ENCODE measurements around the gene TCF20.

The TCF20 gene

DNA sequence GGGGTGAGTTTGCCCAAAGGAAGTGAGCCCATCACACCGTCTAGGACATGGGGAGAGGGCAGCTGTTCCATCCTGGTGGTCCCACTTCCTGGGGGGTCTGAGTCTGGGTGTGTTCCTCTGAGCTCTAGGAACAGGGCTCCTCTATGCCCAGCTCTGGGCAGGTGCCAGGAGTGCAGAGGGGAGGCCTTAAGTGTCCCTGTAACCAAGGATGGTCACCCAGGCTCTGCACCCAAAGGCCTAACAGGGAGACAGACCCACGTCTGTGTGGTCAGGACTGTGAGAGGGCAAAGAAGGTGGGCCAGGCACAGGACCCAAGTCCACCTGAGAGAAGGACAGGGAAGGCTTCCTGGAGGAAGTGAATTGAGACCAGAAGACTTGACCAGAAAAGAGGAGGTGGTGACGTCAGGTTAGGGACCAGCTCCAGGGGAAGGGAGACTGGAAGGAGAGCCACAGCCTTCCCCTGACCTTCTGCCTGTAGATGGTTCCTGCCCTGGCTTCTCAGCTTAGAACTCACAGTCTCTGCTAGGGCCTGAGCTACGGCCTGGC is 11.3 kb upstream of the TCF20 start:
- TF ChIP-seq POLR2AphosphoS5 (IDR thresholded peaks at IDR 0.05; ENCODE audit: borderline replicate concordance, low read depth, low read length) (no peak), FOXP2 (optimal IDR thresholded peaks at IDR 0.05; ENCODE audit: control extremely low read depth, extremely low read length, insufficient read depth) (no peak), EZH2 (IDR thresholded peaks at IDR 0.05) (no peak)
- Histone ChIP-seq H3K9me3 (ENCODE audit: low read depth, low read length) (no peaks in the 10 kb centered on the region), H3K36me3 (ENCODE audit: insufficient read depth, low read length) (no peaks in the 10 kb centered on the region), H3K4me3 (no peak overlapping the region), H3K9ac (ENCODE audit: insufficient read length) (no peak overlapping the region), H3K27ac (no peak overlapping the region)
- no peak for DNase-seq (ENCODE audit: low read depth, low spot score)

DNA sequence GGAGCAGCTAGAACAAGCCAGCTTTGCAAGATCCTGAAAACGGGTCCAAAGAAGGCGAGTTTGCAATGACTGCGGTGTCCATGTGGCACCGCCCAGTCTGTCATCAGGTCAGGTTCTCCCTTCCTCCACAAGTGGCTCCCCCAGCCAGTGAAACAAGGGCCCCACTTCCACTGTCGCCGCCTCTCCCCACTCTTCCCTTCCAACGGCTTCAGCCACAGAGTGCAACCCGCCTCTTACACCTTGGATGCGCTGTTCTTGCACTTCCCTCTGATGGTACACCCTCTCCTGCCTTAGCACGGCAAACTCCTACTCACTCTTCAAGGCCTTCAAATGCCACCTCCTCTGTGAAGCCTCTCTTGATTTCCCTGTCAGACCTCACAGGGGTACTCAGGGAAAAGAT is 10.8 kb upstream of the TCF20 start:
- no peaks in the 10 kb centered on the region for H3K9me3 ChIP-seq (ENCODE audit: low read depth, low read length)
- no peak overlapping the region for H3K4me3 ChIP-seq
- H3K36me3 ChIP-seq (ENCODE audit: insufficient read depth, low read length): no peaks in the 10 kb centered on the region
- no peak for DNase-seq (ENCODE audit: low read depth, low spot score)
- H3K9ac ChIP-seq (ENCODE audit: insufficient read length): no peak overlapping the region
- no peak overlapping the region for H3K27ac ChIP-seq
- TF ChIP-seq FOXP2 (optimal IDR thresholded peaks at IDR 0.05; ENCODE audit: control extremely low read depth, extremely low read length, insufficient read depth): no peak
- TF ChIP-seq EZH2 (IDR thresholded peaks at IDR 0.05): no peak
- TF ChIP-seq POLR2AphosphoS5 (IDR thresholded peaks at IDR 0.05; ENCODE audit: borderline replicate concordance, low read depth, low read length): no peak

GRCh38 chr22:42280836-42281235 is 10.4 kb upstream of the TCF20 start:
- no peak overlapping the region for H3K27ac ChIP-seq
- no peak for TF ChIP-seq FOXP2 (optimal IDR thresholded peaks at IDR 0.05; ENCODE audit: control extremely low read depth, extremely low read length, insufficient read depth)
- no peak for TF ChIP-seq POLR2AphosphoS5 (IDR thresholded peaks at IDR 0.05; ENCODE audit: borderline replicate concordance, low read depth, low read length)
- TF ChIP-seq EZH2 (IDR thresholded peaks at IDR 0.05): no peak

DNA sequence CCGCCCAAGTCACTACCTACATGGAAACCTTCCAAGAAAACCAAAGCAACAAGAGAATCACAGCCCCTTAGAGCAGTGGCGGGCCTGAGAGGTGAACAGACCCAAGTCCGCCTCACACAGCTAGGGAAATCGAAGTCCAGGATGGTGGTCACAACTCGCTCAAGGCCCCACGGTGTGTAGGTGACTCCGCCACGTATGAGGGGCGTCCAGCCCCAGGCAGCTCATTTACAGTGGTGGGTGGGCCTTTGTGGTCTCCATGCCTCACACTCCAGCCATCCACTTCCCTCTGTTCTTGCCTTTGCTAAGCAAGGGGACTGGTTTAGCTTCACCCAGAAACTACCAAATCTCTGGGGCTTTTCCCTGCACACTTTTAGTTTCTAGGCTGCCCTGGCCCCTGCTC is 9.7 kb upstream of the TCF20 start:
- Histone ChIP-seq H3K27ac (no peak overlapping the region), H3K9ac (ENCODE audit: insufficient read length) (no peak overlapping the region), H3K9me3 (ENCODE audit: low read depth, low read length) (no peaks in the 10 kb centered on the region), H3K4me3 (no peak overlapping the region), H3K36me3 (ENCODE audit: insufficient read depth, low read length) (no peaks in the 10 kb centered on the region)
- no peak for DNase-seq (ENCODE audit: low read depth, low spot score)
- TF ChIP-seq EZH2 (IDR thresholded peaks at IDR 0.05) (no peak), FOXP2 (optimal IDR thresholded peaks at IDR 0.05; ENCODE audit: control extremely low read depth, extremely low read length, insufficient read depth) (no peak), POLR2AphosphoS5 (IDR thresholded peaks at IDR 0.05; ENCODE audit: borderline replicate concordance, low read depth, low read length) (no peak)

More at GRCh38 chr22:42280836-42281235, 10.4 kb upstream of the TCF20 start:
- H3K9me3 ChIP-seq (ENCODE audit: low read depth, low read length): no peaks in the 10 kb centered on the region
- no peaks in the 10 kb centered on the region for H3K36me3 ChIP-seq (ENCODE audit: insufficient read depth, low read length)
- DNase-seq (ENCODE audit: low read depth, low spot score): no peak
- H3K9ac ChIP-seq (ENCODE audit: insufficient read length): no peak overlapping the region
- no peak overlapping the region for H3K4me3 ChIP-seq

GRCh38 chr22:42279425-42280020 is 9.1 kb upstream of the TCF20 start:
- no peak for DNase-seq (ENCODE audit: low read depth, low spot score)
- Histone ChIP-seq H3K36me3 (ENCODE audit: insufficient read depth, low read length) (no peaks in the 10 kb centered on the region), H3K9ac (ENCODE audit: insufficient read length) (no peak overlapping the region), H3K4me3 (no peak overlapping the region), H3K27ac (no peak overlapping the region), H3K9me3 (ENCODE audit: low read depth, low read length) (no peaks in the 10 kb centered on the region)
- TF ChIP-seq FOXP2 (optimal IDR thresholded peaks at IDR 0.05; ENCODE audit: control extremely low read depth, extremely low read length, insufficient read depth): no peak
- TF ChIP-seq POLR2AphosphoS5 (IDR thresholded peaks at IDR 0.05; ENCODE audit: borderline replicate concordance, low read depth, low read length): no peak
- no peak for TF ChIP-seq EZH2 (IDR thresholded peaks at IDR 0.05)

DNA sequence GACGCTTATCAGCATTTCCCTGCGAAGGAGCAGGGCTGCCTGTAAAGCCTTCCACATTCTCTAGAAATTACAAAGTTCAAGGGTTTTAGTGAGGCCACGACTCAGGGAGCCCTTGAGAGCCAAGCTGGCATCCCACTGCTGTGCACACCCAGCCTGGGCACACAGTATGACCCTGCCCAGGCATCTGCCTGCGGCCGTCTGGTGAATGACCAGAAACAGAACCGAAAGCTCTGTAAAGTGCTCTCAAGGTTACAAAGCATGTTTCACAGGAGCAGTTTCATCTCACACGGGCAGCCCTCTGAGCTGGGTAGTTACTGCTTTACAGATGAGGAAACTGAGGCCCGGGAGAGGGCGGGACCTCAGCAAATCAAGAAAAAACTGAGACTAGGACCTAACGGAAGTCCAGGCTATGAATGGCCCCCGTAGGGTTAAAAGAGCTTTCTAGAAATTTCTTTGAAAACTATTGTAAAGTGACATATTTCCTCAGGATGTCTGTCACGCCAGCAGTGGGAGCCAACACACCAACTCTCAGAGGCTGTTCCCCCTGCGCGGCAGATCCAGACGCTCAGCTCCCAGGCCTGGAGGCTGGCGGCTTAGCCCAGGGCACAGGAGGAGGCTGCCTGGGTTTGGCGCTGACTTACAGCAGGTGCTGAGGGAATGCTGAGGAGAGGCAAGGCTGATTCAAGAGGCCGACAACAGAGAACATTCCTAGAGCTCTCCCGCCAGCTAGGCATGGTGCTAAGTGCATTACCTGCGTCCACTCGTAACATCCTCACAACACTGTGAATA is 7.7 kb upstream of the TCF20 start:
- Histone ChIP-seq H3K9me3 (ENCODE audit: low read depth, low read length) (no peaks in the 10 kb centered on the region), H3K27ac (no peak overlapping the region), H3K9ac (ENCODE audit: insufficient read length) (no peak overlapping the region), H3K36me3 (ENCODE audit: insufficient read depth, low read length) (no peaks in the 10 kb centered on the region), H3K4me3 (no peak overlapping the region)
- TF ChIP-seq EZH2 (IDR thresholded peaks at IDR 0.05) (no peak), FOXP2 (optimal IDR thresholded peaks at IDR 0.05; ENCODE audit: control extremely low read depth, extremely low read length, insufficient read depth) (no peak), POLR2AphosphoS5 (IDR thresholded peaks at IDR 0.05; ENCODE audit: borderline replicate concordance, low read depth, low read length) (no peak)
- no peak for DNase-seq (ENCODE audit: low read depth, low spot score)

- no peak overlapping the region for H3K27ac ChIP-seq
- H3K9ac ChIP-seq (ENCODE audit: insufficient read length): no peak overlapping the region
- DNase-seq (ENCODE audit: low read depth, low spot score): no peak
- no peaks in the 10 kb centered on the region for H3K9me3 ChIP-seq (ENCODE audit: low read depth, low read length)
- no peak overlapping the region for H3K4me3 ChIP-seq
- no peaks in the 10 kb centered on the region for H3K36me3 ChIP-seq (ENCODE audit: insufficient read depth, low read length)
- TF ChIP-seq EZH2 (IDR thresholded peaks at IDR 0.05) (no peak), FOXP2 (optimal IDR thresholded peaks at IDR 0.05; ENCODE audit: control extremely low read depth, extremely low read length, insufficient read depth) (no peak), POLR2AphosphoS5 (IDR thresholded peaks at IDR 0.05; ENCODE audit: borderline replicate concordance, low read depth, low read length) (no peak)
These were observed 6.8 kb upstream of the TCF20 start for GRCh38 chr22:42277232-42277753.

GRCh38 chr22:42275970-42276369 is 5.5 kb upstream of the TCF20 start:
- Histone ChIP-seq H3K9ac (ENCODE audit: insufficient read length) (no peak overlapping the region), H3K9me3 (ENCODE audit: low read depth, low read length) (no peaks in the 10 kb centered on the region), H3K4me3 (no peak overlapping the region), H3K27ac (0 out of 2 replicates have a peak overlapping the region, but pooled peaks have one; percentile 36), H3K36me3 (ENCODE audit: insufficient read depth, low read length) (no peaks in the 10 kb centered on the region)
- DNase-seq (ENCODE audit: low read depth, low spot score): no peak
- TF ChIP-seq POLR2AphosphoS5 (IDR thresholded peaks at IDR 0.05; ENCODE audit: borderline replicate concordance, low read depth, low read length) (no peak), EZH2 (IDR thresholded peaks at IDR 0.05) (no peak), FOXP2 (optimal IDR thresholded peaks at IDR 0.05; ENCODE audit: control extremely low read depth, extremely low read length, insufficient read depth) (no peak)
